NCI-H460 (cell line): ENCODE results near the gene APBA3. TPM values are rescaled to one million over a fixed set of nuclear protein-coding genes. Genes with fewer than 3 reads are reported as not detected.
A peak's percentile ranks its signal among the peaks of the same experiment; 100 is the strongest.

Source experiments
- DNase-seq: peaks from one replicate; pipeline ENCODE4 v3.0.0-alpha.2; 2016; ENCODE audit warnings: low read depth; ENCODE audit errors: extremely low read depth
- small RNA-seq, 2 experiments: library from RNA; depleted of rRNA; stranded (forward); fragments of <200 nt; gene quantifications; one replicate each; pipeline ENCODE3, GENCODE V24; 2014
- total RNA-seq: library from RNA; depleted of rRNA; stranded (reverse); fragments of >200 nt; shearing (Covaris generic); gene quantifications from 2 replicates; pipeline ENCODE4 v1.2.3, GENCODE V29; 2014; rRNA removed

Gene APBA3
- total RNA-seq, 1 experiment from 2014 or later, result 16.4 TPM

GRCh38 chr19:3723110-3723488 is 38.4 kb downstream of the APBA3 start:
- DNase-seq, result no peak

- no peak for DNase-seq
These were observed 38.9 kb downstream of the APBA3 start for GRCh38 chr19:3722443-3723109.

- no peak for DNase-seq
These were observed 39.5 kb downstream of the APBA3 start for GRCh38 chr19:3721887-3722442.

GRCh38 chr19:3721131-3721886 is 40.2 kb downstream of the APBA3 start:
- DNase-seq, result peak; percentile 64

- no peak for DNase-seq
These were observed 41.1 kb downstream of the APBA3 start for GRCh38 chr19:3720349-3720917.

- no peak for DNase-seq
These were observed 41.6 kb downstream of the APBA3 start for GRCh38 chr19:3719868-3720267.

- no peak for DNase-seq
These were observed 45.3 kb downstream of the APBA3 start for GRCh38 chr19:3716147-3716668.

- no peak for DNase-seq
These were observed 48.6 kb downstream of the APBA3 start for GRCh38 chr19:3712663-3713611.

GRCh38 chr19:3710265-3710812 is 51.2 kb downstream of the APBA3 start:
- peak; percentile 78 for DNase-seq

- DNase-seq, result no peak
These were observed 53.1 kb downstream of the APBA3 start, which contains the start of gene TJP3 for GRCh38 chr19:3708207-3708931. TJP3 (plus strand) TSS chr19:3708384; CDS start chr19:3728433, 20,049 bp downstream.

- no peak for DNase-seq
These were observed 53.7 kb downstream of the APBA3 start for GRCh38 chr19:3707868-3708206.

GRCh38 chr19:3701200-3701599 is 60.3 kb downstream of the APBA3 start:
- DNase-seq, result no peak

Small RNA genes lying within 50 kb of the gene (small RNA-seq; reads per million reads assigned to genes)
- gene AC005777.1, result 0 reads per million in 2 experiments

Other genes starting within 250 kb of the APBA3 start
- not detected in 2 replicates for gene TEKTIP1, start 222.5 kb downstream of the APBA3 start, total RNA-seq
- 178 and 210 TPM in 2 replicates for gene MFSD12, start 204.1 kb downstream of the APBA3 start, total RNA-seq
- 125 and 134 TPM in 2 replicates for gene HMG20B, start 188.7 kb downstream of the APBA3 start, total RNA-seq
- 0.25 and 0.29 TPM in 2 replicates for gene GIPC3, start 176.2 kb downstream of the APBA3 start, total RNA-seq
- 1.2 and 1.4 TPM in 2 replicates for gene TBXA2R, start 154.8 kb downstream of the APBA3 start, total RNA-seq
- 10.5 and 13.0 TPM in 2 replicates for gene CACTIN, start 134.9 kb downstream of the APBA3 start, total RNA-seq
- gene PIP5K1C, start 61.2 kb downstream of the APBA3 start, total RNA-seq, result 6.2 and 6.8 TPM in 2 replicates
- 0.69 and 0.98 TPM in 2 replicates for gene TJP3, start 53.3 kb downstream of the APBA3 start, total RNA-seq
- gene MRPL54, start 990 bp upstream of the APBA3 start, total RNA-seq, result 35.8 and 40.8 TPM in 2 replicates
- not detected in 2 replicates for gene RAX2, start 10.5 kb upstream of the APBA3 start, total RNA-seq
- gene MATK, start 24.7 kb upstream of the APBA3 start, total RNA-seq, result not detected in 2 replicates
- gene ZFR2, start 107.3 kb upstream of the APBA3 start, total RNA-seq, result not detected in 2 replicates
- not detected in 2 replicates for gene ATCAY, start 119.0 kb upstream of the APBA3 start, total RNA-seq
- not detected in 2 replicates for gene NMRK2, start 171.4 kb upstream of the APBA3 start, total RNA-seq
- 25.7 and 32.5 TPM in 2 replicates for gene DAPK3, start 209.4 kb upstream of the APBA3 start, total RNA-seq
- 2,185 and 2,326 TPM in 2 replicates for gene EEF2, start 223.8 kb upstream of the APBA3 start, total RNA-seq
- gene PIAS4, start 246.0 kb upstream of the APBA3 start, total RNA-seq, result 14.2 and 29.8 TPM in 2 replicates